Measurements from ENCODE around the gene OSBPL3.
"Not testable (repeated sequence)": the region's sequence is repeated elsewhere in the genome, so short reads cannot be mapped to it uniquely, and the experiment has no call there.

The OSBPL3 gene
- 56.8 reads per million, percentile 71 among the genes with 10 or more reads in this experiment for total RNA-seq

- peak; percentile 93 for DNase-seq
Measured at GRCh38 chr7:24979863-24980533, at the start of gene OSBPL3. Gene OSBPL3 (minus strand): TSS chr7:24980178. CDS start chr7:24892472, 87,706 bp downstream.

GRCh38 chr7:25029075-25029474 lies 49.1 kb upstream of the OSBPL3 start:
- no peak for DNase-seq

- DNase-seq = peak; percentile 6
Measured at GRCh38 chr7:25028370-25029021, 48.5 kb upstream of the OSBPL3 start.

- no peak for DNase-seq
Measured at GRCh38 chr7:25026156-25026555, 46.2 kb upstream of the OSBPL3 start.

- DNase-seq = no peak
Measured at GRCh38 chr7:25025218-25025671, 45.3 kb upstream of the OSBPL3 start.

GRCh38 chr7:25024066-25024465 lies 44.1 kb upstream of the OSBPL3 start:
- no peak for DNase-seq

GRCh38 chr7:25017671-25018070 lies 37.7 kb upstream of the OSBPL3 start:
- not testable (repeated sequence) for DNase-seq

- no peak for DNase-seq
Measured at GRCh38 chr7:25014756-25015155, 34.8 kb upstream of the OSBPL3 start.

GRCh38 chr7:25012710-25013109 lies 32.7 kb upstream of the OSBPL3 start:
- not testable (repeated sequence) for DNase-seq

GRCh38 chr7:25012254-25012653 lies 32.3 kb upstream of the OSBPL3 start:
- no peak for DNase-seq

GRCh38 chr7:25009257-25009656 lies 29.3 kb upstream of the OSBPL3 start:
- DNase-seq = no peak

- no peak for DNase-seq
Measured at GRCh38 chr7:25007668-25008067, 27.7 kb upstream of the OSBPL3 start.

- no peak for DNase-seq
Measured at GRCh38 chr7:25006276-25006675, 26.3 kb upstream of the OSBPL3 start.

GRCh38 chr7:25005658-25006057 lies 25.7 kb upstream of the OSBPL3 start:
- no peak for DNase-seq

- DNase-seq = no peak
Measured at GRCh38 chr7:25002786-25003185, 22.8 kb upstream of the OSBPL3 start.

- no peak for DNase-seq
Measured at GRCh38 chr7:24995466-24995865, 15.5 kb upstream of the OSBPL3 start.

- DNase-seq = no peak
Measured at GRCh38 chr7:24992314-24992713, 12.3 kb upstream of the OSBPL3 start.

GRCh38 chr7:24991353-24991752 lies 11.4 kb upstream of the OSBPL3 start:
- no peak for DNase-seq

- no peak for DNase-seq
Measured at GRCh38 chr7:24987331-24987842, 7.4 kb upstream of the OSBPL3 start.

GRCh38 chr7:24982917-24983316 lies 2.9 kb upstream of the OSBPL3 start:
- DNase-seq = no peak

- DNase-seq = peak; percentile 37
Measured at GRCh38 chr7:24981171-24981951, 1.4 kb upstream of the OSBPL3 start.

GRCh38 chr7:24980534-24981170 lies 674 bp upstream of the OSBPL3 start:
- DNase-seq = no peak

- DNase-seq = peak; percentile 70
Measured at GRCh38 chr7:24979470-24979862, 512 bp downstream of the OSBPL3 start.

Data from effector CD4-positive, alpha-beta T cell (primary cell).